ENCODE data around the gene IL1R2.

Gene IL1R2

DNA sequence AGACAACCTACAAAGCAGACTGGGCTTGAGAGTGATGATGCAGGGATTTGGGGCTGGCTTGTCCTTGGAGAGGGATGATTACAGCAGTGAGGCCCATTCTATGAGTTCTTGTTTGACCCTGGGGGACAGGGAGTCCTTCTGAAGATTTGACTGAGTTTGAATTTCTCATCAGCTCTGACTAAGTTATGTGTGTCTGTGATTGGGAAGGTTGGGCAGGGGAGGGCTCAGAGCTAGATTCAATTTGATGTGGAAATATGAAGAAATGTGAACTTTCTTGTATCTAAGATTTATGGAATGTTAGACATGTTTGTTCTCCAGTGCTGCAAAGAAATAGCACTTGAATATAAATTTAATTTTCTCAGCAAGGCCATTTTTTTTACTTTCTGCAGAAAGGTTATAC lies 19.9 kb upstream of the IL1R2 start:
- no peak overlapping the region for H3K27ac ChIP-seq

DNA sequence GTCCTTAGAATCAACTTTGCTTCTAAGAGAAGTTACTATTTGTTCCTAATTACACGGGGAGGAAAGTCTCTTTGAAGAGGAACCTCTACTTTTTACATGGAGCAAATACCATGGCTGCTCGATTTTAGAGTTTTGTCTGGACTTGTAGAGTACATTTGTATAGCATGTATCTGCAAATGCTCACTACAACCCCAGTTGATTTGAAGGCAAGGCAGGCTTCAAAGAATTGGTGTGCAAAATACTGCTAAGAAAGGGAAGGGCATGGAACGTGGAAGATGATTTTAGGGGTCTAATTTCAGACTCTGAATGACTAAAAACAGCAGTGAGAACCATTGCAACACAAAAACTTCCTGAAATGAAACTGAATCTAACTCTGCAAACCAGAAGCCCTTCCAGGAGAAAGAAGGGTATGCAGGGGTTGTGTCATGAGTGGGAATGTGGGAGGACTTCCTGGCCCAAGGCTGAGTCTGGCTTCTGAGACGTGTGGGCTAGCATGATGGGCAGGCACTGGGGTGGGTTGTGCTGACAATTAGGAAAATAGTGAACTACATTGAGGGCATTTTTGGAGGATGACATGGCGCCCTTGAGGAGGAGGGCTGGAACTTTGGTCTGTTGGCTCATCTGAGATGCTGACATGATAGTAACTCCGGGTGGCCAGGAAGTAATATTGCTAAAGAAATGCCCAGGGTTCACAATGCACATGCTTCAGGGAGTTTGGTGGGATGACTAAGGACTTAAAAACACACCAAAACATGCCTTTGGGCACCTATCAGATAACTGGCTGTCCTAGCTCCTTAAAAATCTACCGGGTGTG lies 18.9 kb upstream of the IL1R2 start:
- Histone ChIP-seq H3K4me3 (ENCODE audit: low read depth, low read length) (no peak overlapping the region), H2AFZ (no peak overlapping the region), H3K4me2 (ENCODE audit: low read length) (no peak overlapping the region), H3K27me3 (ENCODE audit: control insufficient read depth, insufficient read depth, low read length) (no peaks in the 10 kb centered on the region), H3K4me1 (peaks cover 13% of the 10 kb centered on the region), H3K27ac (no peak overlapping the region), H3K79me2 (no peaks in the 10 kb centered on the region), H3K9ac (no peak overlapping the region), H3K9me3 (ENCODE audit: control insufficient read depth, low read length) (no peaks in the 10 kb centered on the region), H3K36me3 (ENCODE audit: control insufficient read depth, insufficient read depth, low read length) (no peaks in the 10 kb centered on the region)
- TF ChIP-seq, protein P1, sequence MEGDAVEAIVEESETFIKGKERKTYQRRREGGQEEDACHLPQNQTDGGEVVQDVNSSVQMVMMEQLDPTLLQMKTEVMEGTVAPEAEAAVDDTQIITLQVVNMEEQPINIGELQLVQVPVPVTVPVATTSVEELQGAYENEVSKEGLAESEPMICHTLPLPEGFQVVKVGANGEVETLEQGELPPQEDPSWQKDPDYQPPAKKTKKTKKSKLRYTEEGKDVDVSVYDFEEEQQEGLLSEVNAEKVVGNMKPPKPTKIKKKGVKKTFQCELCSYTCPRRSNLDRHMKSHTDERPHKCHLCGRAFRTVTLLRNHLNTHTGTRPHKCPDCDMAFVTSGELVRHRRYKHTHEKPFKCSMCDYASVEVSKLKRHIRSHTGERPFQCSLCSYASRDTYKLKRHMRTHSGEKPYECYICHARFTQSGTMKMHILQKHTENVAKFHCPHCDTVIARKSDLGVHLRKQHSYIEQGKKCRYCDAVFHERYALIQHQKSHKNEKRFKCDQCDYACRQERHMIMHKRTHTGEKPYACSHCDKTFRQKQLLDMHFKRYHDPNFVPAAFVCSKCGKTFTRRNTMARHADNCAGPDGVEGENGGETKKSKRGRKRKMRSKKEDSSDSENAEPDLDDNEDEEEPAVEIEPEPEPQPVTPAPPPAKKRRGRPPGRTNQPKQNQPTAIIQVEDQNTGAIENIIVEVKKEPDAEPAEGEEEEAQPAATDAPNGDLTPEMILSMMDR (IDR thresholded peaks at IDR 0.05) = no peak

More for the DNA sequence above, 19.9 kb upstream of the IL1R2 start:
- H3K9me3 ChIP-seq (ENCODE audit: control insufficient read depth, low read length) = no peaks in the 10 kb centered on the region
- no peak overlapping the region for H3K9ac ChIP-seq
- TF ChIP-seq, protein P1 (IDR thresholded peaks at IDR 0.05) = no peak
- H3K27me3 ChIP-seq (ENCODE audit: control insufficient read depth, insufficient read depth, low read length) = no peaks in the 10 kb centered on the region
- no peak overlapping the region for H3K4me2 ChIP-seq (ENCODE audit: low read length)
- no peak overlapping the region for H2AFZ ChIP-seq
- H3K79me2 ChIP-seq = no peaks in the 10 kb centered on the region
- no peaks in the 10 kb centered on the region for H3K36me3 ChIP-seq (ENCODE audit: control insufficient read depth, insufficient read depth, low read length)
- H3K4me3 ChIP-seq (ENCODE audit: low read depth, low read length) = no peak overlapping the region
- peaks cover 8% of the 10 kb centered on the region for H3K4me1 ChIP-seq

DNA sequence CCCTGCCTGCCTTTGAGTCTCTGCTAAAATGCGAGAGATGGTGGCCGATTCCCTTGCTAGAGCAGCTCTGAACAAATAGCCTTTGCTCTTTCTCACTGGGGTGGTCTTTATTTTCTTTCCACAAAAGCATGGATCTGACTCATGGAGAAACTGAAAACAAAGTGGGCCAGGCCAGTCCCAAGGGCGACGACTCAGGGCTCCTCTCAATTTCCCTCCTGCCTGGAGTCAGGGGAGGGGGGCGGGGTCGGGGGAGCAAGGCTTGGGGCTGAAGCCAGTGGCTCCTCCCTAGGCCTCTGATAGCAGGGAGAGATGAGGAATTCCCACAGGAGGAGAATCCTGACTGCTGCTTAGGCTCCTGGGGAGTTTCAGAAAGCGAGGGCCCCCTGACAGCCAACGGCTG lies 17.1 kb upstream of the IL1R2 start:
- Histone ChIP-seq H3K27me3 (ENCODE audit: control insufficient read depth, insufficient read depth, low read length) (no peaks in the 10 kb centered on the region), H3K4me3 (ENCODE audit: low read depth, low read length) (no peak overlapping the region), H3K79me2 (no peaks in the 10 kb centered on the region), H3K9ac (no peak overlapping the region), H3K27ac (no peak overlapping the region), H3K36me3 (ENCODE audit: control insufficient read depth, insufficient read depth, low read length) (no peaks in the 10 kb centered on the region), H3K9me3 (ENCODE audit: control insufficient read depth, low read length) (no peaks in the 10 kb centered on the region), H2AFZ (no peak overlapping the region), H3K4me2 (ENCODE audit: low read length) (no peak overlapping the region), H3K4me1 (peaks cover 13% of the 10 kb centered on the region)
- TF ChIP-seq, protein P1 (IDR thresholded peaks at IDR 0.05) = no peak

DNA sequence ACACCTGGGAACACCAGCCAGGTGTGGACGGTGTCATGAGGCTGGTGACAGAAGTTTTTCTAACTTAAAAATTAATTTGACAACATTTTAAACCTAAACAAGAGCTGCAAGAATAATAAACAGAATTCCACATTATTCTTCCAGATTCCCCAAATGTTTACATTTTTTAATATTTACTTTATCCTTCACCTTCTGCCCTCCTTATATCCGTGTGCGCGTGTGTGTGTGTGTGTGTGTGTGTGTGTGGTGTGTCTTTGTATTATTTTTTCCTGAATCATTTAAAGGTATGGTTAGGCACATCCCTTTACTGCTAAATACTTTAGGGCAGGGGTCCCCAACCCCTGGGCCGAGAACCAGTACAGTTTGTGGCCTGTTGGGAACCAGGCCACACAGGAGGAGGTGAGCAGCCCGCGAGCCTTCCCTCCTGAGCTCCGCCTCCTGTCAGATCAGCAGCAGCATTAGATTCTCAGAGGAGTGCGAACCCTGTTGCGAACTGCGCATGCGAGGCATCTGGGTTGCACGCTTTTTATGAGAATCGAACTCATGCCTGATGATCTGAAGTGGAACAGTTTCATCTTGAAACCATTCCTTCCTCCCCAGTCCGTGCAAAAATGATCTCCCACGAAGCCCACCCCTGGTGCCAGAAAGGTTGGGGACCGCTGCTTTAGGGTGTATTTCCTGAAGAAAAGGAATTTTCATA lies 16.4 kb upstream of the IL1R2 start:
- Histone ChIP-seq H3K4me1 (peaks cover 13% of the 10 kb centered on the region), H3K4me2 (ENCODE audit: low read length) (no peak overlapping the region), H3K79me2 (no peaks in the 10 kb centered on the region), H3K27me3 (ENCODE audit: control insufficient read depth, insufficient read depth, low read length) (no peaks in the 10 kb centered on the region), H3K9me3 (ENCODE audit: control insufficient read depth, low read length) (no peaks in the 10 kb centered on the region), H3K36me3 (ENCODE audit: control insufficient read depth, insufficient read depth, low read length) (no peaks in the 10 kb centered on the region), H3K9ac (no peak overlapping the region), H2AFZ (no peak overlapping the region), H3K4me3 (ENCODE audit: low read depth, low read length) (no peak overlapping the region), H3K27ac (no peak overlapping the region)
- TF ChIP-seq, protein P1 (IDR thresholded peaks at IDR 0.05) = no peak

Measured in parathyroid adenoma (tissue), 2 donors.